IPS-18a (cell line): ENCODE data around the gene HYAL3.

ENCODE experiments used
- H3K27ac ChIP-seq: one replicate; pipeline ENCODE4 v1.5.1; 2013; ENCODE audit warnings: low read length
- H3K27me3 ChIP-seq: one replicate; pipeline ENCODE4 v1.6.1; 2013; ENCODE audit warnings: mild to moderate bottlenecking, low read length; ENCODE audit not compliant: control insufficient read depth, insufficient read depth
- H3K36me3 ChIP-seq: one replicate; pipeline ENCODE4 v1.6.1; 2013; ENCODE audit warnings: low read depth, low read length; ENCODE audit not compliant: control insufficient read depth
- H3K4me1 ChIP-seq: one replicate; pipeline ENCODE4 v1.6.1; 2013; ENCODE audit warnings: low read depth, low read length; ENCODE audit not compliant: control insufficient read depth
- H3K4me3 ChIP-seq: one replicate; pipeline ENCODE4 v1.5.1; 2013; ENCODE audit warnings: low read length
- H3K9ac ChIP-seq: one replicate; pipeline ENCODE4 v1.6.1; 2013; ENCODE audit warnings: mild to moderate bottlenecking, low read length, moderate library complexity
- H3K9me3 ChIP-seq: one replicate; pipeline ENCODE4 v1.6.1; 2013; ENCODE audit warnings: low read depth, low read length; ENCODE audit not compliant: control insufficient read depth

Gene HYAL3

DNA sequence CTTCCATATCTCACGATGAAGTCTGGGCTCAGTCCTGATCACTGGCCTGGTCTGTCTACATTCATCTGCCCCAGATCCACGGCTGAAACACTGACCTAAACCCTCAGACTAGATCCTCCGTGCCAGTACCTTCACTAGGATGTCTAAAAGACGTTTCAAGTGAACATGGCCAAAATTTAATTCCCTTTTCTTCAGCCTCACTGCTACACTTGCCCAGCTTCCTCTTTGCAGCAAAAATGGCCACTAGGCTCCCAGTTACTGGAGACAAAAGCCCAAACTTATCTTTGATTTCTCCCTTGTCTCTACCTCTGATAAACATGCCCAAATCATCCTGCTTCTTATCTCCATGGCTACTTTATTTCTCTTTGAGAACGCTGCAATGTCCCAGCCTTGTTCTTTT is 39.8 kb upstream of the HYAL3 start:
- H3K4me3 ChIP-seq, result no peak overlapping the region
- H3K4me1 ChIP-seq, result peaks cover 5% of the 10 kb centered on the region
- no peak overlapping the region for H3K27ac ChIP-seq
- peaks cover 53% of the 10 kb centered on the region for H3K27me3 ChIP-seq
- H3K36me3 ChIP-seq, result no peaks in the 10 kb centered on the region
- H3K9me3 ChIP-seq, result no peaks in the 10 kb centered on the region
- no peak overlapping the region for H3K9ac ChIP-seq

DNA sequence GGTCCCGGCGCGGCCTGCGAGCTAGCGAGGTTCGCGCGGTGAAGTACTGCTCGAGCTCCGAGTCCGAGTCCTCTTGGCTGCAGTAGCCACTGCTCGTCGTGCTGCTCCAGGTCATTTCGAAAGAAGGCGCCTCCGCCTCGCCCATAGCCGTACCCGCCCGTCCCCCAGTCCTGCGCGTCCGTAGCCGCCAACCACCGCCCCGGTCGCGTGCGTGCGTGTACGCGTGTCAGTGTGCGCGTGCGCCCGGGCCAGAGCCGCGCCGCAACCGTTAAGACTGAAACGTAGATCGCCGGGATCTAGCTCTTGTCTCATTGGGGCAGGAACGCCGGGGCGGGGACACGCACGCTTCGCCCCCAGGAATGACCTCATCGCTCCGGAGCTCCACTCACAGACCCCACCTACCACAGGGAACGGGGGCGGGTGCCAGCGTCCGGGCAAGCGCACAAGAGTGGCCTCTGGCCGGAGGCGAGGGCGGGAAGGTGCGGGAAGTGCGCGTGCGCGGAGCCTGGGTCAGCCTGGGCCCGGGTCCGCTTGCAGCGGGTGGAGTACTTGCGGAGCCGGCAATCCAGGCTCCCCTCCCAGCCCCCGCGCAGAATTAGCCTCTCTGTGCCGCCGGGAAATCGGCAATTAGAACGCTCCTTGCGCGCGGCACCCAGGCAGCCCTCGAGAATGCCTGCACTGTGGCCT is 38.1 kb upstream of the HYAL3 start:
- Histone ChIP-seq H3K36me3 (peaks cover 1% of the 10 kb centered on the region), H3K4me3 (peak overlapping the region; percentile 74), H3K27me3 (peaks cover 41% of the 10 kb centered on the region), H3K4me1 (peaks cover 5% of the 10 kb centered on the region), H3K9ac (peak overlapping the region; percentile 81), H3K9me3 (no peaks in the 10 kb centered on the region), H3K27ac (peak overlapping the region; percentile 68)

DNA sequence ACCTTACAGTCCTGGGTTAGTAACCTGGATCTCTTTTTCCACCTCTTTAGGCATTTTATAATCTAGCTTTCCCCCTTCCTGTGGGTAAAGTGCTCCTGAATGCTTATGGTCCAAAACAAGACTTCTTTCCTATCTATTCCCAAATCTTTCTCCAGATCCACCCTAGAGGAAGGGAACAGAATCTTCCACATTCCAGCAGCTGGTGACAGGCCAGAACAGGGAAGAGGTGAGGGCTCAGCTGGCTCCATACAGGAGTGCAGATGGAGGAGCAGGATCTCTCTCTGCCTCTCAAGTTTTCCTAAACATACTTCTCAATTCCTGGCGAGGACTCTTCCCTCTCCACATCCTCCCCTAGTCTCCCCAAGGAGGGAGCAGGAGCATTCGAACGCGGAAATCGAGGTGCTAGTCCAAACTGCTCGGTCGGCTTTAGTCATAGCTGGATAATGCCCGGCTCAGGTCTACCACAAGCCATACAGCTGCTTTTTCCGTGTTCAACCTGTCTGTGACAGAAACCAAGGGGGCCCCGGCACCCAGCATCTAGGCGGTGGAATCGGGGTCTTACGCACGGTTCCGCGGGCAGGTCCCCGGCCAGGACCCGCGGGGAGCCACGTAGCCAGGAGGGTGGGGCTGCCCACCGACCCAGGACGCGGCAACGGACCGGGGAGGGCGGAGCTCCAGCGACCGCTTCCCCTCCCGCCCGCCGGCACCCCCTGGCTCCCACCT is 37.4 kb upstream of the HYAL3 start:
- Histone ChIP-seq H3K27ac (peak overlapping the region; percentile 24), H3K36me3 (peaks cover 8% of the 10 kb centered on the region), H3K4me1 (peaks cover 5% of the 10 kb centered on the region), H3K27me3 (peaks cover 34% of the 10 kb centered on the region), H3K4me3 (peak overlapping the region; percentile 74), H3K9me3 (no peaks in the 10 kb centered on the region), H3K9ac (peak overlapping the region; percentile 81)

GRCh38 chr3:50334339-50335075 is 35.3 kb upstream of the HYAL3 start:
- Histone ChIP-seq H3K4me1 (peaks cover 5% of the 10 kb centered on the region), H3K36me3 (peaks cover 29% of the 10 kb centered on the region), H3K9me3 (no peaks in the 10 kb centered on the region), H3K9ac (no peak overlapping the region), H3K4me3 (no peak overlapping the region), H3K27me3 (peaks cover 13% of the 10 kb centered on the region), H3K27ac (no peak overlapping the region)

- Histone ChIP-seq H3K9ac (no peak overlapping the region), H3K4me3 (no peak overlapping the region), H3K27ac (no peak overlapping the region), H3K4me1 (peaks cover 5% of the 10 kb centered on the region), H3K36me3 (peaks cover 30% of the 10 kb centered on the region), H3K9me3 (no peaks in the 10 kb centered on the region), H3K27me3 (peaks cover 6% of the 10 kb centered on the region)
Measured at GRCh38 chr3:50333744-50334328, 34.6 kb upstream of the HYAL3 start.

DNA sequence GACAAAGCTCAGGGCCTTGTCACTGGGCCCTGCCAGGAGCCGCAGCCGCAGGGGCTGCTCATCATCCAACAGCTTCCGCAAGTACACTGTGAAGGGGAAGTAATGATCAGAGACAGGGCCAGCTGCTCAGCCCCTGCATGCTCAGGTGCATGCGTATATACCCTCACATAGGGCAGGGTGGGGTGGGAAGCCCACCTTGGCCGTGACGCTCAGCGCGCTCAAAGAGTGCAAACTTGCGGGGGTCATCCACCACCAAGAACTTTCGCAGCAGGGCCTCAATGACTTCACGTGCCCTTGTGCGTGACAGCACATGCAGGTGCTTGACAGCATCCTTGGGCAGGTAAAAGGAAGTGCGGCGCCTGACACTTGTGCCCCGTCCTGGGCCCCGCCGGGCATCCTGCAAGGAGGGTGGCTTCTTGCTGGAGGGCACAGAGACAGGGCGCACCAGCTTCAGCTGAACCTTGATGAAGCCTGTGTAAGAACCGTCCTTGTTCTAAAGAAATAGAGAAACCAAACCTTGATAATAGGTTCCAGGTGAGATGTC is 32.2 kb upstream of the HYAL3 start:
- Histone ChIP-seq H3K9me3 (no peaks in the 10 kb centered on the region), H3K4me3 (no peak overlapping the region), H3K36me3 (peaks cover 30% of the 10 kb centered on the region), H3K27me3 (no peaks in the 10 kb centered on the region), H3K9ac (no peak overlapping the region), H3K4me1 (peaks cover 11% of the 10 kb centered on the region), H3K27ac (no peak overlapping the region)

GRCh38 chr3:50330330-50330729 is 31.1 kb upstream of the HYAL3 start:
- Histone ChIP-seq H3K9me3 (no peaks in the 10 kb centered on the region), H3K4me1 (peaks cover 7% of the 10 kb centered on the region), H3K4me3 (no peak overlapping the region), H3K9ac (no peak overlapping the region), H3K27ac (no peak overlapping the region), H3K27me3 (no peaks in the 10 kb centered on the region), H3K36me3 (peaks cover 30% of the 10 kb centered on the region)

DNA sequence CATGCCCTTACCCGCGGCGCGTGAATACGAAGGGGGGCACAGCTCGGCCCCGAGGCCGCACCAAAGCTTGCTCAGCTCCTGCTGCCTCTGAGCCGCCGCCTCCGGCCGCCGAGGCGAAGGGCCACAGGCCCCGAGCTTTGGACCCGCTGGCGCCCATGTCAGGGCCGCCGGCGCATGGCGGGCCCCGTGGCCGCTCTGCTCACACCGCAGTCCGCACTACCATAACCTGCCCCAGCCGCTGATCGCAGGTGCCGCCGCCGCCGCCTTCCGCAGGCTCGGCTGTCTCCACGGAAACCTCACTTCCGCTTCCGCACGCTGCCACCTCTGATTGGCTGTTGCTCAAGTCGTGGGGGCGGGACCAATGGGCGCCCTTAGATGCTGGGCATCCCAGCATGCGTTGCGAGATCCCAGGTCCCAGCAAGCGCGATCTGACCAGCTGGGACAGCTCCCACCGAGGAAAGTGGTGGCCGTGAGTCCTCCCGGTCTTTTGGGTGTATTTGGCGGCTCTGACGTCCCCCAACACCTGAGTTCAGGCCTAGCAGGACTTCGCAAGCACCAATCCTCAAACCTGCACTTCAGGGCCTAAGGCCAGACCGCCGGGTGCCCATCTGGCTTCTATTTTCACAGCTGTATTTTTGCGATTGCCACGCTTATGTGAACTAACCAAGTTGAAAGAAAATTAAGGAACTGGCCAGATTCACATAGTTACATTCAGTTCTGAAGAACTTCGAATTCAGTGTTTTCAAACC is 28.9 kb upstream of the HYAL3 start, which contains the start of gene TUSC2:
Gene TUSC2, minus strand, starts transcription at position 281 of the 749 bp plus-strand sequence. Its CDS starts 124 bp downstream, at position 157.
- H3K27me3 ChIP-seq, result no peaks in the 10 kb centered on the region
- H3K4me3 ChIP-seq, result peak within 1 kb of the TSS; percentile 90
- H3K27ac ChIP-seq, result peak within 1 kb of the TSS; percentile 13
- peaks cover 14% of the 10 kb centered on the region for H3K4me1 ChIP-seq
- peaks cover 30% of the 10 kb centered on the region for H3K36me3 ChIP-seq
- peak within 1 kb of the TSS; percentile 76 for H3K9ac ChIP-seq
- no peaks in the 10 kb centered on the region for H3K9me3 ChIP-seq

GRCh38 chr3:50327129-50327528 is 27.9 kb upstream of the HYAL3 start:
- H3K4me1 ChIP-seq, result peaks cover 18% of the 10 kb centered on the region
- no peaks in the 10 kb centered on the region for H3K27me3 ChIP-seq
- H3K9ac ChIP-seq, result peak overlapping the region; percentile 76
- H3K27ac ChIP-seq, result no peak overlapping the region
- peak overlapping the region; percentile 90 for H3K4me3 ChIP-seq
- H3K9me3 ChIP-seq, result no peaks in the 10 kb centered on the region
- peaks cover 26% of the 10 kb centered on the region for H3K36me3 ChIP-seq

DNA sequence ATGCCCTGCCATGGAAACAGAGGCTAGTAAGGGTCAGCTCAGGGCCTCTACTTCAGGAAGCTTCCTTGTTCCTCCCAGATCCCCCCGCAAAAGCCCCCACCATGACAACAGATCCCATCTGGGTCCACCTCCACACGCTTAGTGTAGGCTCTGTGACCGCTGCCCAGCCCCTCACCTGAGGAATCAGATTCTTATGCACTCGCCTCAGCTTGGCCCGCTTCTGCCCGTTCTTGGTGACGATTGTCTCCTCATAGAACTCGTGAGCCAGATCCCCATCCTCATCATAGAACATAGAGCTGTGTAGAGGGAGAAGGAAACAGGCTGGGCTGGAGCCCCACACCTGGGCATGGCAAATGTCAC is 27.0 kb upstream of the HYAL3 start:
- Histone ChIP-seq H3K4me1 (peaks cover 18% of the 10 kb centered on the region), H3K4me3 (no peak overlapping the region), H3K9me3 (no peaks in the 10 kb centered on the region), H3K27me3 (no peaks in the 10 kb centered on the region), H3K9ac (no peak overlapping the region), H3K27ac (no peak overlapping the region), H3K36me3 (peaks cover 17% of the 10 kb centered on the region)
